ENCODE results near the gene CHMP3.
"Not testable (repeated sequence)": the region's sequence is repeated elsewhere in the genome, so short reads cannot be mapped to it uniquely, and the experiment has no call there.

GRCh38 chr2:86549440-86549839 lies 13.8 kb downstream of the CHMP3 start:
- TF ChIP-seq, protein P1, sequence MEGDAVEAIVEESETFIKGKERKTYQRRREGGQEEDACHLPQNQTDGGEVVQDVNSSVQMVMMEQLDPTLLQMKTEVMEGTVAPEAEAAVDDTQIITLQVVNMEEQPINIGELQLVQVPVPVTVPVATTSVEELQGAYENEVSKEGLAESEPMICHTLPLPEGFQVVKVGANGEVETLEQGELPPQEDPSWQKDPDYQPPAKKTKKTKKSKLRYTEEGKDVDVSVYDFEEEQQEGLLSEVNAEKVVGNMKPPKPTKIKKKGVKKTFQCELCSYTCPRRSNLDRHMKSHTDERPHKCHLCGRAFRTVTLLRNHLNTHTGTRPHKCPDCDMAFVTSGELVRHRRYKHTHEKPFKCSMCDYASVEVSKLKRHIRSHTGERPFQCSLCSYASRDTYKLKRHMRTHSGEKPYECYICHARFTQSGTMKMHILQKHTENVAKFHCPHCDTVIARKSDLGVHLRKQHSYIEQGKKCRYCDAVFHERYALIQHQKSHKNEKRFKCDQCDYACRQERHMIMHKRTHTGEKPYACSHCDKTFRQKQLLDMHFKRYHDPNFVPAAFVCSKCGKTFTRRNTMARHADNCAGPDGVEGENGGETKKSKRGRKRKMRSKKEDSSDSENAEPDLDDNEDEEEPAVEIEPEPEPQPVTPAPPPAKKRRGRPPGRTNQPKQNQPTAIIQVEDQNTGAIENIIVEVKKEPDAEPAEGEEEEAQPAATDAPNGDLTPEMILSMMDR (IDR thresholded peaks at IDR 0.05) = not testable (repeated sequence)
- not testable (repeated sequence) for TF ChIP-seq POLR2A (IDR thresholded peaks at IDR 0.05)

All from body of pancreas (tissue), 4 donors.